Dedifferentiated amniotic fluid mesenchymal stem cell (primary cell): ENCODE data around the gene TANK.
"Not testable (repeated sequence)": the region's sequence is repeated elsewhere in the genome, so short reads cannot be mapped to it uniquely, and the experiment has no call there.

Experiments
- DNase-seq: peaks from one replicate; pipeline ENCODE4 v3.0.0-alpha.2; 2016; ENCODE audit errors: extremely low spot score

TANK gene

DNA sequence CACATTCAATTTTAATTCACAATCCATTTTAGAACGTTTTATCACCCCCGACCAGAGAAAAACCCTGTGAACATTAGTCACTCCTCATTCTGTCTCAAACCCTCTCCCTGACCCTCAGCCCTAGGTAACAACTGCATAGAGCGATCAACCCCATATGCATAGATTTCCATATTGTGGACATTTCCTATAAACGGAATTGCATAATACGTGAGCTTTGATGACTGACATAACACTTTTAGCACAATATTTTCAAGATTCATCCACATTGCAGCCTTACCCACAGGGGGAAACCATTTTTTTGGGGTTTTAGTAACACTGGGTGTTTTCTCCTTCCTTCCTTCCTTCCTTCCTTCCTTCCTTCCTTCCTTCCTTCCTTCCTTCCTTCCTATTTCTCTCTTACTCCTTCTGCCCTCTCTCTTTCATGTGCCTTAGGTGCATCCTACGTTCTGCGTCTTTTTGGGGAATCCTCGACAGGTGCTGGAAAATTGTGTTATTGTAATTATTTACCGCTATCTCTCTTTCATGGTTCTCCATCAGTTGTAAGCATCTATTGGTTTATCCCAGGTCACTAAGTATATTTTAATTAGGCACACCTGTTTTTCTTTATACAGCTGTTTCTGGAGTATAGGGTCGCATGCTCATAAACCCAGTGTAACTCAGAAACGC is 118.5 kb downstream of the TANK start:
- DNase-seq: peak; percentile 61

DNA sequence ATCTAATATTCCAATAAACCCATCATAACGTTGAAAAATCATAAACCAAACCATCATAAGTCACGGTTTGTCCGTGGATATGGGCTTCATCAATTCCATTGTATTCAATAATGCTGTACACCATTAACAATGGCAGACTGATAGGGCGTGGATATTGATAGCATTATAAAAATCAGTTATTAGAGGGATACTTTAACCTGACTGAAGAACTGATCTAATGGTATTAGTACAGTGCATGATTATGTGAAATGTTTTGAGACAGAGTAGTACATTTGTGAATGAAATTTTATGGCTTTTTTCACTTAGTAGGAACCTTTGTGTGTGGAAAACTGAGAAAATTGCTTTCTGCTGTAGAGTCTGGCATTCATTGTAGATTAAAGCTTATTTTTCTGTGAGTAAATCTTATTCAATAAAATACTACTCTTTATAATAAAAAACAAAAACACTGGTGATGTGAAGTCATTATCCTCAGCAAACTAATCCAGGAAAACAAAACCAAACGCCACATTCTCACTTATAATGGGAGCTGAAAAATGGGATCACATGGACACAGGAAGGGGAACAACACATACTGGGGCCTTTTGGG is 119.1 kb downstream of the TANK start:
- not testable (repeated sequence) for DNase-seq

DNA sequence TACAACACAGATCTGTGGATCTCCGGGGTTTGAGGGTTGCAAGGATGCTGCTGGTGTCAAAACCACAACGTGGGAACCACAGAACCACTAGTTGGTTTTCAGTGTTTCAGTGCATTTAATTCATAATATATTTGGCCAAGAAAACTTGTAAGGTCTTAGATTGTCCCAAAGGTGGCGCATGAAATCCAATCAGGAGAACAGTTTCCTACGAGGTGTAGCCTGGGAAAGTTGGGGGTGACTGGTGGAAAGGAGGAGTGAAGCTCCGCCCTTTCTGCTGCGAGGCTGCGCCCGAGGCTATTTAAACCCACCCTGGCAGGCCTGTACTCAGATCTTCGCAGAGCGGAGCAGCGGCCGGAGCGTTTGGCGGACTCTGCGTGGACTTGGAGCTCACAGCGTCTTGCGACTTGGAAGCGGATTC is 120.7 kb downstream of the TANK start:
- DNase-seq: not testable (repeated sequence)

DNA sequence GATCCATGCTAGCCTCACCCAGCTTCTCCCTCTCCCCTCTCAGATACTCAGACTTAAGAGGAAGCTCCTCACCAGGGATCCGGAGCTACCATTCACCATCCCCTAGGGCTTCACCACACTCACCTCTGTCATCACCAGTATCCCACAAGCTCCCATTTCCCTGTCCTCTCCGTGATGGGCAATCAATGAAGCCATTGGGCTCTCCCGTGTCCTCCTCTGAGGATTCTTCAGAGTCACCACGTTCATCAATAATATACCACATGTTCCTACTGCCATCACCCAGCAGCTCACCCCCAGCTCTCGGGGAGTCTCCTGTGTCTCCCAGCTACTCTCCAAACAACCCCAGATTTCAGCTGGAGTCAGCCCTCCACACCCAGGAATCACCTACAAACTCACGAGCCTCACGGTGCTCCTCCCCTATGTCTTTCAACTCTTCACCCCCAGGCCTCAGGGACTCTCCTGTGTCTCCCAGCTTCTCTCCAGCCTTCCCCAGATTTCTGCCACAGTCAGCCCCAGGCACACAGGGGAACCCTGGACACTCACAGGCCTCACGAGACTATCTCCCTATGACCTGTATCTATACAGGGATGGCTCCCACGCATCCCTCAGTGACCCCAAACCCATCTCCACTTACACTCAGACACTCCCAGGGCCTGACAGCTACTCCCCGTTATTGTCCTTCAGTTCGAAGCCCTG is 121.5 kb downstream of the TANK start:
- not testable (repeated sequence) for DNase-seq

DNA sequence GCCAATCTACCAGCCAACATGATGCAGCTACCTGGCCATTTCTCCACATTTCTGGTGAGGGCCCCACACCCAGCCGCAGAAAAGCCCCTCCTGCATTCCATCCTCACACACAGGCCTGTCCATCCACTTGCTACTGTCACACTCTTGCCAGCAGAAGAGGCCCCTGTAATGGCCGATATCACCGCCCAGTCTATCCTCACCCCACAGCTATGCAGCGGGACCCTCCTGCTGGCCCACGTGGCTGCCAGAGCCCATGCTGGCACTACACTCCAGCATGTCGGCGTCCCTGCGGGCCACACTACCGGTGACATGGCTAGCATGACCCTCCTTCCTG is 122.0 kb downstream of the TANK start:
- not testable (repeated sequence) for DNase-seq

DNA sequence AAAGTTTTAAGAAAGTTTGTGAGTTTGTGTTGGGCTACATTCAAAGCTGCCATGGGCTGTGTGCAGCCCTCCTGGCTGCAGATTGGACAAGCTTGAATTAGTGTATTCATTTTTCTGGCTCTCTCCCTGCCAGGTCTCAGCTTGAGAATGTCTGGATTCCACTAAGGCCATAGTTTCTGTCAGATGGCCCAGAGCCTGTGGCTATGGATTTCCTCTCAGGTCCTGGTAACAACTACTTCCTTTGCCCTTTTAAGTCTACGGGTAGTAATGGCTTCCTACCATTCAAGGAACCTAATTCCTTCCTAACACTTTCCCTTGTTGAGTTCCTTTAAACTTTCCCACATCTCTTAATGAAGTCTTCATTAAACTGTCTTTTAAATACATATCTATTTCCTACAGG is 123.7 kb downstream of the TANK start:
- DNase-seq: no peak
